ENCODE measurements around the gene OR4C6.

The OR4C6 gene

GRCh38 chr11:55661901-55662300, at the start of gene OR4C6:
OR4C6 (plus strand) TSS chr11:55662201; CDS start chr11:55665167, 2,966 bp downstream.
- no peak for DNase-seq

GRCh38 chr11:55624531-55624930, 37.5 kb upstream of the OR4C6 start:
- DNase-seq, result no peak

DNA sequence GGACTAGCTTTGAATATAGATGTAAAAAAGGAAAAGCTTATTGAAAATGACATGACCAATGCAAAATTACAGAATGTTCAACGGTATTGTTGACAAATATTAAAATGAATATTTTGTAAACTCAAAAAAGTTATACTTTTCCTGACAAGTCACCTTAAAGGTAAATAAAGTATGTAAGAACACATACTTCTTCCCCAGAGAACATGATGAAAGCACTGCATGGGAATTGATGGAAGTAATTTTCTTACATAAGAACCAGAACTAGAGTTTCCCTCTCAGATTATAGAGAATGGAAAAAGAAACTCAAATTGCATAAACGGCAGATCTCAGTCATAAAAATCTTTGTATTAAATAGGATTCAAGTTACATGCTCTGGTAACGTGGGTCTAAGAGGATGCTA, 27.2 kb upstream of the OR4C6 start, which contains the start of gene OR4P4:
TSS of gene OR4P4 (plus strand) at position 301 of the 400 bp plus-strand sequence.
- DNase-seq, result no peak

DNA sequence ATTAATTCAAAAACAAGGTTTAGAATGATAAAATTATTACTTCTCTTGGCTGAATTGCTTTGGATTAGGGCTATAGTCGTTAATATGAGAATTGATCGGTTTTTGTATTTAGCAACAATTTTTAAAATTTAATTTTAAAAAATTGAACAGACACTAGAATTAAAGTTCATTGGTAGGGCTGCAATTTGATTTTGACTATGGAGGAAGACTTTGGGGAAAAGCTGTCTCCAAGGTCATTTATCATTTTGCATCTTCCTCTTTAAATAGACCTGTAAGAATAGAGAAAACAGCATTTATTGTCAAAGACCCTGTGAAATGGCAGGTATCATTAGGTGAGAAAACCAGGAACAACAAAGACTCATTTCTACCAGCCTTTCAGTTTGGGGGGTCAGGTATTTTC, 14.0 kb upstream of the OR4C6 start, which contains the start of gene OR4S2:
TSS of gene OR4S2 (plus strand) at position 301 of the 400 bp plus-strand sequence. CDS start 2,577 bp downstream, outside the sequence.
- DNase-seq, result no peak

DNA sequence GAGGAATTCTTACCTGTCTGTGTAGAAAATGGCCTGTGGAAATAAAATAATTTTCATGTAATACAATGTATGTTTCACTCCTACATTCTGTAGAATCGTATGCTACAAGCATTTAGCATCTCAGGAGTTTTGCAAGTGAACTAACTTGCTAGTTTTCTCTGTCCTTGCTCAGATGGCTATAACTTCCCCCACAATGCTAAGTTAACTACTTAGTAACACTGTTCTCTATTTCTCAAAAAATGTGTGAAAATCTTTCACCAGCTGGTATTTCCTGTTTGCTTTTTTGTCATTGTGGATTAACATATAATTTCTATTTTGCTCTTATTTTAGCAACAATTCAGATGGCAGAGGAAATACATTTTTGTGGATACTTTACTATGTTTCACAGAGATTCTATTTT, 9.4 kb upstream of the OR4C6 start:
- DNase-seq, result no peak

- DNase-seq, result no peak
Measured at GRCh38 chr11:55655096-55655495, 6.9 kb upstream of the OR4C6 start.

GRCh38 chr11:55658031-55658573, 3.9 kb upstream of the OR4C6 start:
- DNase-seq, result no peak

GRCh38 chr11:55658608-55659007, 3.4 kb upstream of the OR4C6 start:
- no peak for DNase-seq

GRCh38 chr11:55669376-55669775, 7.4 kb downstream of the OR4C6 start:
- DNase-seq, result no peak

- no peak for DNase-seq
Measured at GRCh38 chr11:55673860-55674259, 11.9 kb downstream of the OR4C6 start.

GRCh38 chr11:55697817-55698216, 35.8 kb downstream of the OR4C6 start:
- DNase-seq, result no peak

- DNase-seq, result no peak
Measured at GRCh38 chr11:55701429-55701828, 39.4 kb downstream of the OR4C6 start.

GRCh38 chr11:55707029-55707428, 45.0 kb downstream of the OR4C6 start:
- peak in 1 of 2 experiments; percentile 37 for DNase-seq

DNA sequence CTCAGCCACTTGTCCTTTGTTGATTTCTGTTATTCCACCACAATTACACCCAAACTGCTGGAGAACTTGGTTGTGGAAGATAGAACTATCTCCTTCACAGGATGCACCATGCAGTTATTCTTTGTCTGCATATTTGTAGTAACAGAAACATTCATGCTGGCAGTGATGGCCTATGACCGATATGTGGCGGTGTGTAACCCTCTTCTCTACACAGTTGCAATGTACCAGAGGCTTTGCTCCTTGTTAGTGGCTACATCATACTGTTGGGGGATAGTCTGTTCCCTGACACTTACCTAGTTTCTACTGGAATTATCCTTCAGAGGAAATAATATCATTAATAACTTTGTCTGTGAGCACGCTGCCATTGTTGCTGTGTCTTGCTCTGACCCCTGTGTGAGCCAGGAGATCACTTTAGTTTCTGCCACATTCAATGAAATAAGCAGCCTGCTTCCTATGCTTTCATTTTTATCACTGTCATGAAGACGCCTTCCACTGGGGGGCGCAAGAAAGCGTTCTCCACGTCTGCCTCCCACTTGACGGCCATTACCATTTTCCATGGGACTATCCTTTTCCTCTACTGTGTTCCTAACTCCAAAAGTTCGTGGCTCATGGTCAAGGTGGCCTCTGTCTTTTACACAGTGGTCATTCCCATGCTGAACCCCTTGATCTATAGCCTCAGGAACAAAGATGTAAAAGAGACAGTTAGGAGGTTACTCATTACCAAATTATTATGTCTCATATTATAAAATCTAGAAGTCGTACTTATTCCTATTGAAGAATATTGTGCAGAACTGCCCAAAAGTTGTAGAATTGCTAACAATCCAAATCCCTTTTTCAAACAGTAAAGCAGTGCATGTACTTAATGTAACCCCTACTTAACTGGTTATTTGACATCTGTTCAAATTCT, 53.2 kb downstream of the OR4C6 start:
- DNase-seq, result peak in 1 of 2 experiments; percentile 1

Measured in NCI-H524 (cell line).